Ovary (tissue), 9 donors: Measurements from ENCODE around the gene LCN1. TPM values are rescaled to one million over a fixed set of nuclear protein-coding genes. Genes with fewer than 3 reads are reported as not detected.
A peak's percentile ranks its signal among the peaks of the same experiment; 100 is the strongest.

Source experiments
- DNase-seq, 5 donors: peaks; one replicate each; pipeline ENCODE4 v3.0.0-alpha.2; 2019 to 2020
- H3K27ac ChIP-seq, 2 donors: fragments of 200-600 bp; one replicate each; pipeline versions ENCODE4 v1.5.1 to v1.8.0; 2019 to 2022
- H3K27me3 ChIP-seq: fragments of 200-600 bp; one replicate; pipeline ENCODE4 v1.8.0; 2022
- H3K36me3 ChIP-seq: fragments of 200-600 bp; sonication (generic); one replicate; pipeline ENCODE4 v1.5.1; 2019
- H3K4me1 ChIP-seq: one replicate; pipeline ENCODE4 v1.8.1; 2013; ENCODE audit warnings: mild to moderate bottlenecking, moderate library complexity; ENCODE audit not compliant: insufficient read depth
- H3K4me3 ChIP-seq: fragments of 200-600 bp; sonication (generic); one replicate; pipeline ENCODE4 v1.5.1; 2017
- H3K9me3 ChIP-seq, 2 donors: fragments of 200-600 bp in 1 of 2; sonication (generic) in 1 of 2; one replicate each; pipeline versions ENCODE4 v1.5.1 to v1.8.1; 2013 to 2019; ENCODE audit warnings: mild to moderate bottlenecking in 1 of 2, moderate library complexity in 1 of 2
- EP300 ChIP-seq: sonication (generic); formaldehyde crosslinking; IDR thresholded peaks from one replicate; pipeline ENCODE4 v1.6.1; 2017; ENCODE audit warnings: antibody characterized with exemption
- POLR2A ChIP-seq: fragments of 450-650 bp; IDR thresholded peaks from one replicate; pipeline ENCODE4 v1.6.1; 2017; ENCODE audit warnings: antibody characterized with exemption, mild to moderate bottlenecking, moderate library complexity
- WGBS, 3 donors: extraction: QIAGEN DNeasy Blood & Tissue Kit in 1 of 3; methylation state at CpG; one replicate each; pipeline versions ENCODE4 v1.1.5 to v1.1.7; 2013 to 2017; 5-methylcytosine and 5-hydroxymethylcytosine counted together
- intact Hi-C, 4 donors: fragments of 100-400 bp; cut with DNase I; formaldehyde crosslinking; loops; one replicate each; pipeline versions ENCODE4 v1.11.0 to v1.15.1; 2022 to 2023
- polyA plus RNA-seq, 2 donors: library from polyadenylated mRNA; stranded (reverse); fragments of 200-250 nt in 1 of 2; fragments of 350-450 nt in 1 of 2; fragmentation: Illumina TruSeq in 1 of 2; extraction: RNeasy Lipid Tissue Mini Kit (QIAGEN cat#74804) in 1 of 2; gene quantifications; one replicate each; pipeline ENCODE4 v1.2.3, GENCODE V29; 2013 to 2014
- total RNA-seq, 7 donors: library from RNA; depleted of rRNA in 2 of 7; stranded (reverse); fragments of >200 nt in 2 of 7; fragmentation: NEBNext Ultra II Directional in 3 of 7; extraction: Animal tissue kit (Norgen Biotek cat#: 25700) in 3 of 7; gene quantifications; one replicate each; pipeline versions ENCODE4 v1.1.0 to v1.2.4, GENCODE V29; 2016 to 2023
- TF ChIP-seq, protein P1 (sequence below), 3 donors: fragments of 450-650 bp in 2 of 3; fragments of 200-600 bp in 1 of 3; IDR thresholded peaks; one replicate each; pipeline versions ENCODE4 v1.5.1 to v1.8.0; 2016 to 2022; ENCODE audit warnings: antibody characterized with exemption in 3 of 3, mild to moderate bottlenecking in 1 of 3
- donor health status: DM: no; HTN: no; CAD: no; lungs with moderate emphysema.
- donor health status: DM: no; HTN: no; CAD: no.
- donor health status: Bipolar disorder and iron deficiency.
- donor health status: DM: yes; HTN: yes; CAD: no.
- donor health status: DM: no; HTN: no; CAD: no.
- donor health status: DM: yes; HTN: yes; CAD: no.

Gene LCN1
- total and polyA plus RNA-seq, 9 donors, result 2.3 to 5.3 TPM; not detected in 7

- TF ChIP-seq, protein P1, sequence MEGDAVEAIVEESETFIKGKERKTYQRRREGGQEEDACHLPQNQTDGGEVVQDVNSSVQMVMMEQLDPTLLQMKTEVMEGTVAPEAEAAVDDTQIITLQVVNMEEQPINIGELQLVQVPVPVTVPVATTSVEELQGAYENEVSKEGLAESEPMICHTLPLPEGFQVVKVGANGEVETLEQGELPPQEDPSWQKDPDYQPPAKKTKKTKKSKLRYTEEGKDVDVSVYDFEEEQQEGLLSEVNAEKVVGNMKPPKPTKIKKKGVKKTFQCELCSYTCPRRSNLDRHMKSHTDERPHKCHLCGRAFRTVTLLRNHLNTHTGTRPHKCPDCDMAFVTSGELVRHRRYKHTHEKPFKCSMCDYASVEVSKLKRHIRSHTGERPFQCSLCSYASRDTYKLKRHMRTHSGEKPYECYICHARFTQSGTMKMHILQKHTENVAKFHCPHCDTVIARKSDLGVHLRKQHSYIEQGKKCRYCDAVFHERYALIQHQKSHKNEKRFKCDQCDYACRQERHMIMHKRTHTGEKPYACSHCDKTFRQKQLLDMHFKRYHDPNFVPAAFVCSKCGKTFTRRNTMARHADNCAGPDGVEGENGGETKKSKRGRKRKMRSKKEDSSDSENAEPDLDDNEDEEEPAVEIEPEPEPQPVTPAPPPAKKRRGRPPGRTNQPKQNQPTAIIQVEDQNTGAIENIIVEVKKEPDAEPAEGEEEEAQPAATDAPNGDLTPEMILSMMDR (IDR thresholded peaks at IDR 0.05), result peak in 2 of 3 donors; percentile 32 to 42
- no peak for TF ChIP-seq EP300
- peak; percentile 34 to 69 (median 55) for DNase-seq
- intact Hi-C loops, result no loop called here
- H3K27ac ChIP-seq, result no peak overlapping the region
- peaks cover 3% of the 10 kb centered on the region for H3K36me3 ChIP-seq
- peaks cover 10% of the 10 kb centered on the region for H3K4me1 ChIP-seq
- WGBS, 3 donors, result 61 to 70% (median 63%) methylated on average over 20 to 21 of the region's 21 CpGs
- H3K4me3 ChIP-seq, result no peak overlapping the region
- no peaks in the 10 kb centered on the region for H3K9me3 ChIP-seq
- no peaks in the 10 kb centered on the region for H3K27me3 ChIP-seq
These were observed 16.7 kb upstream of the LCN1 start for GRCh38 chr9:135504262-135505243.

- Histone ChIP-seq H3K9me3 (no peaks in the 10 kb centered on the region), H3K36me3 (peaks cover 3% of the 10 kb centered on the region), H3K27me3 (no peaks in the 10 kb centered on the region), H3K4me1 (peaks cover 10% of the 10 kb centered on the region), H3K27ac (no peak overlapping the region), H3K4me3 (no peak overlapping the region)
- intact Hi-C loops, result no loop called here
- DNase-seq, result peak in 2 of 5 donors; percentile 13 to 21
- TF ChIP-seq, protein P1 (IDR thresholded peaks at IDR 0.05), result no peak
- TF ChIP-seq POLR2A, result no peak
- no peak for TF ChIP-seq EP300
- 67 to 73% (median 70%) methylated on average over 19 to 24 of the region's 24 CpGs for WGBS, 3 donors
These were observed 15.6 kb upstream of the LCN1 start for GRCh38 chr9:135505406-135506187.

DNA sequence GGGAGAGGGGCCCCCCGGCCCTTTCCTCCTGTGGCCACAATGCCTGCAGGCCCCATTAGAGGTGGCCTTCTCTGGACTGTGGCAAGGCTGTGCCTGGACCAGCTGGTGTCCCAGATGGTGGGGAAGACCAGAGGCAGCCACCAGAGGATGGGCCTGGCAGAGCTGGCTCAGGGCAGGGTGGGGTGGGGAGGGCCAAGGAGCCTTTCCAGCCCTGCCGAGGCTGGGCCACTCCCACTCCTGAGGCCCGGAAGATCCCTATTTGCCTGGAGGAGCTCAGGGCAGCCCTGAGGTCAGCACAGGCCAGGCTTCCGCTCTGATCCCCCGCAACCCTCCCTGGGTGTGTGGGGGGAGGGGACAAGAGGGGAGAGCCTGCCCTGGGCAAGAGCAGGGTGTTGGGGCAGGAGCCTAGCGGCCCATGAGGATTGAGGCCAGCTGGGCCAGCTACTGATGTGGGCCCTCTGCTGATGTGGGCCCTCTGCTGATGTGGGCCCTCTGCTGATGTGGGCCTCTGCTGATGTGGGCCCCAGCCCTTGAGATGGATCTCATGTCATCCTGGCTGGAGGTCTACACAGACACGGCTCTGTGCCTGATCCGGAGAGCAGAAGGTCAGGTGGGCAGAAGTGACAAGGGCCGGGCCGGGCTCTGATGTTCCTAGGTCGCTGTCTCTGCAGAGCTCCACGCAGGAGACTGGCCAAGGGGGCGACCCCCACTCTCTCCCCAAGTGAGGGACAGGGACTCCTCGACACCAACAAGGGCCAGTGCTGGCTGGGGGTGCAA is 14.7 kb upstream of the LCN1 start:
- Histone ChIP-seq H3K4me3 (no peak overlapping the region), H3K27me3 (no peaks in the 10 kb centered on the region), H3K4me1 (peaks cover 6% of the 10 kb centered on the region), H3K27ac (no peak overlapping the region), H3K9me3 (no peaks in the 10 kb centered on the region), H3K36me3 (peaks cover 3% of the 10 kb centered on the region)
- intact Hi-C loops, result no loop called here
- no peak for TF ChIP-seq POLR2A
- TF ChIP-seq, protein P1 (IDR thresholded peaks at IDR 0.05), result no peak
- TF ChIP-seq EP300, result no peak
- 57 to 63% (median 59%) methylated on average over 12 to 14 of the region's 14 CpGs for WGBS, 3 donors
- peak in 1 of 5 donors; percentile 11 for DNase-seq
